Colonic mucosa (tissue), 4 donors: ENCODE data around the gene CPNE1. TPM values are rescaled to one million over a fixed set of nuclear protein-coding genes. Genes with fewer than 3 reads are reported as not detected.

Experiments used
- DNase-seq: peaks from one replicate; pipeline ENCODE4 v3.0.0-alpha.2; 2020
- H3K27ac ChIP-seq: fragments of 200-600 bp; one replicate; pipeline ENCODE4 v1.8.0; 2021
- H3K27me3 ChIP-seq: fragments of 200-600 bp; one replicate; pipeline ENCODE4 v1.8.0; 2021
- H3K36me3 ChIP-seq: fragments of 200-600 bp; one replicate; pipeline ENCODE4 v1.8.0; 2021
- H3K4me1 ChIP-seq: fragments of 200-600 bp; one replicate; pipeline ENCODE4 v1.8.0; 2021; ENCODE audit warnings: mild to moderate bottlenecking
- H3K4me3 ChIP-seq: fragments of 200-600 bp; one replicate; pipeline ENCODE4 v1.8.0; 2021
- H3K9ac ChIP-seq, 2 donors: one replicate each; pipeline ENCODE4 v1.7.0; 2013; ENCODE audit warnings: control low read depth in 2 of 2, low read depth in 2 of 2, low read length in 2 of 2
- H3K9me3 ChIP-seq: fragments of 200-600 bp; one replicate; pipeline ENCODE4 v1.8.0; 2021
- intact Hi-C: fragments of 100-400 bp; cut with DNase I; formaldehyde crosslinking; loops from one replicate; pipeline ENCODE4 v1.14.1; 2022
- total RNA-seq, 2 donors: library from RNA; stranded (reverse); fragmentation: NEBNext Ultra II Directional in 1 of 2; extraction: Animal tissue kit (Norgen Biotek cat#: 25700) in 1 of 2; gene quantifications; one replicate each; pipeline ENCODE4 v1.2.1, GENCODE V29; 2021
- TF ChIP-seq, protein P1 (sequence below): fragments of 200-600 bp; IDR thresholded peaks from one replicate; pipeline ENCODE4 v1.8.0; 2022; ENCODE audit warnings: antibody characterized with exemption, mild to moderate bottlenecking
- donor health status: healthy.
- donor health status: DM: no; HTN: no; CAD: no.
- donor health status: DM: no; HTN: no; CAD: no.

The CPNE1 gene
- total RNA-seq, 2 donors from 2014 or later = 137 to 152 TPM

DNA sequence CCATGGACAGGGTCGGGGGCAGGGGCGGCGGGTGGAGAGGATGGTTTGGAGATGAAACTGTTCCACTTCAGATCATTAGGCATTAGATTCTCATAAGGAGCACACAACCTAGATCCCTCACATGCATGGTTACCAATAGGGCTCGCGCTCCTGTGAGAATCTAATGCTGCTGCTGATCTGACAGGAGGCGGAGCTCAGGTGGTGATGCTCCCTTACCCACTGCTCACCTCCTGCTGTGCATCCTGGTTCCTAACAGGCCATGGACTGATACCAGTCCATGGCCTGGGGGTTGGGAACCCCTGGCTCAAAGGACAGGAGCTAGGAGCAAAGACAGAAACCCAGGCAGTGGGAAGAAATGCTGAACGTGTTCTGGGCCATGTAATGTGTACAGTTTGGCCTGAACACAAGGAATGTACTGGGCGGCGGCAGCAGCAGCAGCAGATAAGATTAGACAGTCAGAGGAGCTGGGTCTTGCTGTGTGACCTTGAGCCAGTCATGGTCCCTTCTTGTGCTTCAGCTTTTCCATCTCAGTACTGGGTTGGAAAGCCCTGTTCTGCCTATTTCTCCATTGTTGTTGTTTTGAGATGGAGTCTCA lies 53.8 kb downstream of the CPNE1 start:
- TF ChIP-seq, protein P1, sequence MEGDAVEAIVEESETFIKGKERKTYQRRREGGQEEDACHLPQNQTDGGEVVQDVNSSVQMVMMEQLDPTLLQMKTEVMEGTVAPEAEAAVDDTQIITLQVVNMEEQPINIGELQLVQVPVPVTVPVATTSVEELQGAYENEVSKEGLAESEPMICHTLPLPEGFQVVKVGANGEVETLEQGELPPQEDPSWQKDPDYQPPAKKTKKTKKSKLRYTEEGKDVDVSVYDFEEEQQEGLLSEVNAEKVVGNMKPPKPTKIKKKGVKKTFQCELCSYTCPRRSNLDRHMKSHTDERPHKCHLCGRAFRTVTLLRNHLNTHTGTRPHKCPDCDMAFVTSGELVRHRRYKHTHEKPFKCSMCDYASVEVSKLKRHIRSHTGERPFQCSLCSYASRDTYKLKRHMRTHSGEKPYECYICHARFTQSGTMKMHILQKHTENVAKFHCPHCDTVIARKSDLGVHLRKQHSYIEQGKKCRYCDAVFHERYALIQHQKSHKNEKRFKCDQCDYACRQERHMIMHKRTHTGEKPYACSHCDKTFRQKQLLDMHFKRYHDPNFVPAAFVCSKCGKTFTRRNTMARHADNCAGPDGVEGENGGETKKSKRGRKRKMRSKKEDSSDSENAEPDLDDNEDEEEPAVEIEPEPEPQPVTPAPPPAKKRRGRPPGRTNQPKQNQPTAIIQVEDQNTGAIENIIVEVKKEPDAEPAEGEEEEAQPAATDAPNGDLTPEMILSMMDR = no peak
- intact Hi-C loops = no loop called here
- Histone ChIP-seq H3K27ac (no peak overlapping the region), H3K9me3 (no peaks in the 10 kb centered on the region), H3K9ac (no peak overlapping the region), H3K36me3 (no peaks in the 10 kb centered on the region), H3K4me1 (no peaks in the 10 kb centered on the region), H3K4me3 (no peak overlapping the region), H3K27me3 (no peaks in the 10 kb centered on the region)
- no peak for DNase-seq

DNA sequence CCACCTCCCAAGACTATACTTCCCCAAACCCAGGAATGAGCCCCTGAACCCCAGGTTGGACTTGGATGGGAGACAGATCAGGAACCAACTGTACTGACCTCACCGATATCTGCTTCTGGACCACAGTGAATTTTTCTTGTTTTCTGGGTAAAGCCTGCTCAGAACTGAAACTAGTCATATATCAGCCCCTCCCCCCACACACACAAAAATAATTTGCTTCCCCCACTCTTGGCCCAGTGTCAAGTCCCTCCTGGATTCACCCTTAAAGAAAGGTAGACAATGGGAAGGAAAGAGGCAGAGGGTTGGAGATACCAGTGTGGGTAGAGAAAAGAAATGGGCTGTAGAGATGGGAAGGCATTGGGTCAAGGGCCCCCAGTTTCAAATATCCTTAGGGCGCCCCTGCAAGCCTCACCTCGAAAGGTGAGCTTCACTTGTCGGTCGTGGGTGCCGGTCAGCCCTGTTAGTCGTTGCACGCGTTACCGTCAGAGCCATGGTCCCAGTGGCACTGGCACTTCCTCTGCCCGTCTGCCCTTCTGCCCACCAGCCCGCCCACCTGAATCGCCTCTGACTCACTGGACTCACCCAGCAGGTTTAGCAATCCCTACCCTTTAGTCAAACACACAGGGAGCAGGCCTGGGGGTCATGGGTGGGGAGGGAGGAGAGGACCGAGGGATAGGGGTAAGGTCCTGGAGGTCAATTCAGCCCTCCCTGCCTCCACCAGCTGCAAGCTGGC lies 57.5 kb downstream of the CPNE1 start:
- intact Hi-C loops = no loop called here
- no peaks in the 10 kb centered on the region for H3K27me3 ChIP-seq
- H3K9ac ChIP-seq = peak overlapping the region in 1 of 2 donors; percentile 43
- no peaks in the 10 kb centered on the region for H3K36me3 ChIP-seq
- no peaks in the 10 kb centered on the region for H3K4me1 ChIP-seq
- DNase-seq = no peak
- no peak overlapping the region for H3K4me3 ChIP-seq
- no peak overlapping the region for H3K27ac ChIP-seq
- TF ChIP-seq, protein P1 = no peak
- H3K9me3 ChIP-seq = no peaks in the 10 kb centered on the region

DNA sequence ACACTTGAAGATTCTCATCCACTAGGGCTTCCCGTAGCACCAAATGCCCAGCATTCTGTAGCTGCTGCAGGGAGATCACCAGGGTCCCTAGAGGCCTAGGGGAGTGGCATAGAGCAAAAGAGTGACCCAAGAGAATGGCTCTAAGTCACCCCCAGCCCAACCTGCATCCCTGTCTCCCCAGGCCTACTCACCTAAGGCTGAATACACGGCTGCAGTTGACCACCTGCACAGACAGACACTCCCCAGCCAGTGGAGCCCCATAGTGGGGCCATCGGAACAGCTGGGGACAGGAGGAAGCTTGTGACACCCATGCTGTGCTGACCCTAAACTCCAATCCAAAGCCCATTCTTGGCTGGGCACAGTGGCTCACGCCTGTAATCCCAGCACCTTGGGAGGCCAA lies 58.6 kb downstream of the CPNE1 start:
- Histone ChIP-seq H3K9me3 (no peaks in the 10 kb centered on the region), H3K27ac (no peak overlapping the region), H3K9ac (no peak overlapping the region), H3K36me3 (no peaks in the 10 kb centered on the region), H3K27me3 (no peaks in the 10 kb centered on the region), H3K4me3 (no peak overlapping the region), H3K4me1 (no peaks in the 10 kb centered on the region)
- TF ChIP-seq, protein P1 = no peak
- no peak for DNase-seq
- intact Hi-C loops = no loop called here

DNA sequence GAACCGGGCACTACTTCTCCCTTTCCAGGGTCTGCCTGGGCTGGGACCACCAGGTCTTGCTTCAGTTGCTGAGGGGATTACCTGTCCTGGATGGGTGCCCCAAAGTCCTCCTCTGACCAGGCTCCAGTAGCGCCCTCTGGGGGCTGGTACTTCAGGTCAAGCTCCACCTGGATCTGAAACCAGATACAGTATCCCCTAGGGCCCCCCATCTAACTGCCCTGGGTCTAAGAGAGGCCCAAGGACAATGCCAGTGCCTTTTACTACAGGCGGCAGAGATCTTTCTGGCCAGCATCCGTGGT lies 60.3 kb downstream of the CPNE1 start:
- no peak overlapping the region for H3K9ac ChIP-seq
- no peaks in the 10 kb centered on the region for H3K36me3 ChIP-seq
- no peak overlapping the region for H3K4me3 ChIP-seq
- DNase-seq = peak; percentile 56
- no peak overlapping the region for H3K27ac ChIP-seq
- intact Hi-C loops = no loop called here
- H3K9me3 ChIP-seq = no peaks in the 10 kb centered on the region
- H3K27me3 ChIP-seq = no peaks in the 10 kb centered on the region
- no peaks in the 10 kb centered on the region for H3K4me1 ChIP-seq
- TF ChIP-seq, protein P1 = peak; percentile 23

DNA sequence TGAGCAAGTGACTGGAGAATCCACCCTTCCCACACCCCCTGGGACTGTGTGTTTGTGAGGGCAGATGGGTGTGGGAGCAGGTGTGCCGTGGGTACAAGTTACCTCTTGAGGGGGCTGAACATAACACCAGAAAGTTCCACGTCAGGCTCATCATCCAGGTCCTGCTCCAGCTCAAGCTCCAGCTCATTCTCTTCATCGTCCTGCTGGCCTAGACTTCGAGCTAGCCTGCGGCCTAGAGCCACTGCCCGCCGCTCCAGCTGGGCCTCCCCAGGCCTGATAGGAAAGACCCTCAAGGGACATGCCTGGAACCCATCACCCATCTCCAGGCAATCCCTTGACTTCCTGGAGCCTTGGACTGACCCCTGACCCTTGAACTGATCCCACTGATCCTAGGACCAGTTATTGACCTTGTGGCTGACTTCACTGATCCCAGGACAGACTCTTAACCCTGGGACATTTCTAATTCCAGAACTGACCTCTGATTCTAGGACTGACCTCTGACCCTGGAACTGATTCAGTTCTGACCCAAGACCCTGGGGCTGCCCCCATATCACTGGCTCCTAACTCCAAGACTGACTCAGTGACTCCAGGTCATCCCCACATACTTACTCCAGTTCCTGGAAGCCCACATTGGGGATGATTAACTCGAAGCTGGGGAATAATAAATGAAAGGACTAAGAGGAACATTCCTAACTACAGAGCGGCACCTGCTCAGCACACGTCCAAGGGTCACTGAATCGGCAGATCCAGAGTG lies 60.8 kb downstream of the CPNE1 start:
- Histone ChIP-seq H3K27ac (no peak overlapping the region), H3K9ac (no peak overlapping the region), H3K4me3 (no peak overlapping the region), H3K27me3 (no peaks in the 10 kb centered on the region), H3K9me3 (no peaks in the 10 kb centered on the region), H3K36me3 (no peaks in the 10 kb centered on the region), H3K4me1 (no peaks in the 10 kb centered on the region)
- intact Hi-C loops = no loop called here
- no peak for DNase-seq
- TF ChIP-seq, protein P1 = no peak
